AG10803 (cell line): ENCODE results near the gene ZNF283.

Experiments used
- DNase-seq: peaks from one replicate; pipeline ENCODE4 v3.0.0; 2010; ENCODE audit warnings: low read depth
- H3K4me3 ChIP-seq: 2 replicates; pipeline ENCODE4 v1.5.1; 2011; ENCODE audit warnings: mild to moderate bottlenecking, low read length, control low read depth
- TF ChIP-seq, protein P1 (sequence below): conservative IDR thresholded peaks from 2 replicates; pipeline ENCODE4 v1.5.1; 2011; ENCODE audit warnings: mild to moderate bottlenecking, low read length, control low read depth, inconsistent platforms

The ZNF283 gene

GRCh38 chr19:43782311-43782660, 44.8 kb upstream of the ZNF283 start:
- TF ChIP-seq, protein P1, sequence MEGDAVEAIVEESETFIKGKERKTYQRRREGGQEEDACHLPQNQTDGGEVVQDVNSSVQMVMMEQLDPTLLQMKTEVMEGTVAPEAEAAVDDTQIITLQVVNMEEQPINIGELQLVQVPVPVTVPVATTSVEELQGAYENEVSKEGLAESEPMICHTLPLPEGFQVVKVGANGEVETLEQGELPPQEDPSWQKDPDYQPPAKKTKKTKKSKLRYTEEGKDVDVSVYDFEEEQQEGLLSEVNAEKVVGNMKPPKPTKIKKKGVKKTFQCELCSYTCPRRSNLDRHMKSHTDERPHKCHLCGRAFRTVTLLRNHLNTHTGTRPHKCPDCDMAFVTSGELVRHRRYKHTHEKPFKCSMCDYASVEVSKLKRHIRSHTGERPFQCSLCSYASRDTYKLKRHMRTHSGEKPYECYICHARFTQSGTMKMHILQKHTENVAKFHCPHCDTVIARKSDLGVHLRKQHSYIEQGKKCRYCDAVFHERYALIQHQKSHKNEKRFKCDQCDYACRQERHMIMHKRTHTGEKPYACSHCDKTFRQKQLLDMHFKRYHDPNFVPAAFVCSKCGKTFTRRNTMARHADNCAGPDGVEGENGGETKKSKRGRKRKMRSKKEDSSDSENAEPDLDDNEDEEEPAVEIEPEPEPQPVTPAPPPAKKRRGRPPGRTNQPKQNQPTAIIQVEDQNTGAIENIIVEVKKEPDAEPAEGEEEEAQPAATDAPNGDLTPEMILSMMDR: no peak
- no peak for DNase-seq
- no peak overlapping the region for H3K4me3 ChIP-seq

GRCh38 chr19:43782689-43783231, 44.4 kb upstream of the ZNF283 start:
- no peak overlapping the region for H3K4me3 ChIP-seq
- TF ChIP-seq, protein P1: no peak
- DNase-seq: no peak

DNA sequence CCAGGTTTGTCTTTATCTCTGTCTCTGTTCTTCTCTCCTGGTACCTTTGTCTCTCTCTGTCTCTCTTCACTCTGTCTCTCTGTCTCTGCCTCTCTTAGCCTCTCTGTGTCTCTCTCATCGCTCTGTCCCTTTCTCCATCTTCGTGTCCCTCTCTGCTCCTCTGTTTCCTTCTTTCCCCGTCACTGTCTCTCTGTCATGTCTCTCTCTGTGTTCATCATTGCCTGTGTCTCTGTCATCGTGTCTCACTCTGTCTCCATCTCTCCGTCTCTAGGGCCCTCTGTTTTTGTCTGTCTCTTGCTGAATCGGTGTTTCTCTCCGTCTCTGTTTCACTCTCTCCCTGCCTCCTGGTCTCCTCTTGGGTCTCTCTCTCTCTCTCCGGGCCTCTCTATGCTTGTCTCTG, 43.5 kb upstream of the ZNF283 start:
- no peak for DNase-seq
- H3K4me3 ChIP-seq: no peak overlapping the region
- TF ChIP-seq, protein P1: no peak

DNA sequence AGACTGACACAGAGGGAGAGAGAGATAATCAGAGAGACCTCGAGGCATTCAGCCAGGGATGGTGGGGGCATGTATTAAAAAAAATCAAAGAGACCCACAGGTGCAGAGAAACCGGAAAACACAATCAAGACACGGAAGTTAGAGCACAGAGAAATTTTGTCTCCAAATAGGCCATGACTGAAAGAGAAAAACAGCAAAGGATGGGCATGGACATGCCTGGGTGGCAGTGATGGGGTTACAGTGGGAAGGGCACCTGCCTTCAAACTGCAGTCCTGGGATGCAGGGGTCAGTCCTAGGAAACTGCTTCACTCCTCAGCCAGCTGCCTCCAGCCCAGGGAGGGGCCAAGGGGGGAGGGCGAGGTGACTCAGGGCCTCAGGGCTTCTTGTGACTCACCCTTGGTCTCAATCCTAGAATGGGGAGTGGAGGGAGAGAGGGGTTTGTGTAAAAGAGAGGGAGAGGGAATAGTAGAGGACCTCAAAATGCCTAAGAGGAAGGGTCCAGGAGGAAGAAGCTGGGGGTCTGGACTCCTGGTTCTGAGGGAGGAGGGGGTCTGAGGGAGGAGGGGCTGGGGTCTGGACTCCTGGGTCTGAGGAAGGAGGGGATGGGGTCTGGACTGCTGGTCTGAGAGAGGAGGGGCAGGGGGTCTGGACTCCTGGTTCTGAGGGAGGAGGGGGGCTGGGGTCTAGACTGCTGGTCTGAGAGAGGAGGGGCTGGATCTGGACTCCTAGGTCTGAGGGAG, 42.7 kb upstream of the ZNF283 start:
- TF ChIP-seq, protein P1: no peak
- peak; percentile 75 for DNase-seq
- no peak overlapping the region for H3K4me3 ChIP-seq

DNA sequence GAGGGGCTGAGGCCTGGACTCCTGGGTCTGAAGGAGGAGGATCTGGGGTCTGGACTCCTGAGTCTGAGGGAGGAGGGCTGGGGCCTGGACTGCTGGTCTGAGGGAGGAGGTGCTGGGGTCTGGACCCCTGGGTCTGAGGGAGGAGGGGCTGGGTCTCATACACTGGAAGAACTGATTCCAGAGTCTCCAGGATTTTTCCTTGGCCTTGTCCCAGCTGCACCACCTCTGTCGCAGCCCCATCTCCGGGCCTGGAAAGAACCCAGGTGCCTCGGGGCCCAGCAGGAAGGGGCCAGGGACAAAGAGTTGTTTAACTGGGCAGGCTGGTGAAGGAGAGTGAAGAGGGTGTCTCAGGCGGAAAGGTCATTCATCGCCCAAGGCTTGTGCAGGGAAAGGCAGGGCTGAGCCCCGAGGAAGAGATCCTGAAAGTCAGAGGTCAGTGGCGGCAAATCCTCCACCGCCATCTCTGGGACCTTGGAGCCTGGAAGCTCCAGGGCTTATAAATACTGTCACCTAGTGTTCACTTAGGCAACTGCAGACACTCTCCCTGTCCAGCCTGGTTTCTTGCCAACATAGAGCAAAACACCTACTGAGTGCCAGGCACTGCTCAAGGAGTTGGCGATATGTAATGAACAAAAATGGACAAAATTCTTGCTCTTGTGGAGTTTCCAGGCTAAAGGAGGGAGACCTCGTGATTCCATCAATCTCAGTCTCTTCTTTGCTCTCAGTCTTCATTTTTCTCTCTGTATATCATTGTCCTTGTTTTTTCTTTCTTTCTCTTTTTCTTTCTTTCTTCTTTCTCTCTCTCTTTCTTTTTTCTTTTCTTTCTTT, 41.9 kb upstream of the ZNF283 start:
- H3K4me3 ChIP-seq: peak overlapping the region; percentile 30; the same call in 1 of the 2 replicates

GRCh38 chr19:43786665-43787064, 40.5 kb upstream of the ZNF283 start:
- no peak for DNase-seq
- TF ChIP-seq, protein P1: no peak
- H3K4me3 ChIP-seq: no peak overlapping the region

More for the DNA sequence above, 41.9 kb upstream of the ZNF283 start:
- TF ChIP-seq, protein P1: peak; percentile 99
- peak; percentile 67 for DNase-seq
